T-helper 2 cell treated with Interferon-gamma antibody and Interleukin-4, amounts not matched to agents 100 ng/mL and 5 ng/mL, for 36 hours (primary cell): Measurements from ENCODE around the gene ERGIC1. TPM values are rescaled to one million over a fixed set of nuclear protein-coding genes. Genes with fewer than 3 reads are reported as not detected.

Experiments
- intact Hi-C: fragments of 100-400 bp; cut with micrococcal nuclease; formaldehyde crosslinking; loops from one replicate; pipeline ENCODE4 v1.15.1; 2023
- total RNA-seq: library from RNA; stranded (reverse); gene quantifications from 2 replicates; pipeline ENCODE4 v1.2.3, GENCODE V29; 2022

ERGIC1 gene
- total RNA-seq, 1 donor from 2014 or later = 41.3 TPM

- intact Hi-C loops = no loop called here
Measured at GRCh38 chr5:172942556-172942955, 108.5 kb downstream of the ERGIC1 start.

GRCh38 chr5:172943283-172943841 is 109.3 kb downstream of the ERGIC1 start:
- intact Hi-C loops = no loop called here

- intact Hi-C loops = no loop called here
Measured at GRCh38 chr5:172943906-172944305, 109.9 kb downstream of the ERGIC1 start.

GRCh38 chr5:172944741-172945140 is 110.7 kb downstream of the ERGIC1 start:
- intact Hi-C loops = no loop called here

GRCh38 chr5:172945151-172945550 is 111.1 kb downstream of the ERGIC1 start:
- intact Hi-C loops = no loop called here

GRCh38 chr5:172946146-172946545 is 112.1 kb downstream of the ERGIC1 start:
- intact Hi-C loops = no loop called here

- intact Hi-C loops = no loop called here
Measured at GRCh38 chr5:172949426-172949825, 115.4 kb downstream of the ERGIC1 start.

GRCh38 chr5:172950176-172950965 is 116.3 kb downstream of the ERGIC1 start:
- intact Hi-C loops = loop anchor here (10.0 kb wide), 2 partner anchors 476 to 664 kb away; partner anchors contain the start of gene BOD1

- intact Hi-C loops = loop anchor here (10.0 kb wide), 2 partner anchors 477 to 663 kb away; partner anchors contain the start of gene BOD1
Measured at GRCh38 chr5:172951371-172952033, 117.5 kb downstream of the ERGIC1 start.

GRCh38 chr5:172952034-172952511 is 118.0 kb downstream of the ERGIC1 start:
- intact Hi-C loops = loop anchor here (10.0 kb wide), 2 partner anchors 477 to 663 kb away; partner anchors contain the start of gene BOD1

GRCh38 chr5:172953776-172954675 is 120.0 kb downstream of the ERGIC1 start:
- intact Hi-C loops = loop anchor here (10.0 kb wide), 2 partner anchors 479 to 661 kb away; partner anchors contain the start of gene BOD1

GRCh38 chr5:172954751-172955159 is 120.7 kb downstream of the ERGIC1 start:
- intact Hi-C loops = loop anchor here (5.0 to 10.0 kb wide), 3 partner anchors 480 to 1567 kb away; partner anchors contain the start of genes BOD1 and NPM1

- intact Hi-C loops = loop anchor here (5.0 to 10.0 kb wide), 3 partner anchors 481 to 1569 kb away; partner anchors contain the start of genes BOD1 and NPM1
Measured at GRCh38 chr5:172956228-172956627, 122.2 kb downstream of the ERGIC1 start.

- intact Hi-C loops = loop anchor here (5.0 to 10.0 kb wide), 3 partner anchors 482 to 1570 kb away; partner anchors contain the start of genes BOD1 and NPM1
Measured at GRCh38 chr5:172956936-172957335, 122.9 kb downstream of the ERGIC1 start.

GRCh38 chr5:172957458-172957857 is 123.4 kb downstream of the ERGIC1 start:
- intact Hi-C loops = loop anchor here (5.0 to 10.0 kb wide), 3 partner anchors 483 to 1570 kb away; partner anchors contain the start of genes BOD1 and NPM1

- intact Hi-C loops = loop anchor here (1.0 to 10.0 kb wide), 12 partner anchors 25 to 1571 kb away; partner anchors contain the start of genes ATP6V0E1, BNIP1, BOD1 and CPEB4
Measured at GRCh38 chr5:172958331-172959046, 124.4 kb downstream of the ERGIC1 start.

- intact Hi-C loops = loop anchor here (1.0 to 10.0 kb wide), 11 partner anchors 23 to 1573 kb away; partner anchors contain the start of genes ATP6V0E1, BNIP1, BOD1 and CPEB4
Measured at GRCh38 chr5:172959824-172960799, 126.1 kb downstream of the ERGIC1 start.

GRCh38 chr5:172969921-172970320 is 135.9 kb downstream of the ERGIC1 start:
- intact Hi-C loops = no loop called here
